Lower lobe of right lung (tissue), 2 donors: Measurements from ENCODE around the gene SART1. TPM values are rescaled to one million over a fixed set of nuclear protein-coding genes. Genes with fewer than 3 reads are reported as not detected.
A peak's percentile ranks its signal among the peaks of the same experiment; 100 is the strongest.

Experiments
- ATAC-seq, 2 donors: fragments of 200-7000 bp; cut with Tn5 transposase; one replicate each; pipeline ENCODE4 v1.9.1; 2020 to 2022; ENCODE audit warnings: mild to moderate bottlenecking in 2 of 2, moderate library complexity in 2 of 2
- DNase-seq: peaks from one replicate; pipeline ENCODE4 v3.0.0-alpha.2; 2020
- H3K27ac ChIP-seq: fragments of 200-600 bp; one replicate; pipeline ENCODE4 v1.8.0; 2022
- H3K27me3 ChIP-seq: fragments of 200-600 bp; one replicate; pipeline ENCODE4 v1.8.0; 2022; ENCODE audit warnings: low read depth
- H3K36me3 ChIP-seq: fragments of 200-600 bp; one replicate; pipeline ENCODE4 v1.8.0; 2022; ENCODE audit warnings: mild to moderate bottlenecking
- H3K4me1 ChIP-seq: fragments of 200-600 bp; one replicate; pipeline ENCODE4 v1.8.0; 2022
- H3K4me3 ChIP-seq: fragments of 200-600 bp; one replicate; pipeline ENCODE4 v1.8.0; 2022; ENCODE audit warnings: mild to moderate bottlenecking
- H3K9me3 ChIP-seq: fragments of 200-600 bp; one replicate; pipeline ENCODE4 v1.8.0; 2022
- intact Hi-C: fragments of 100-400 bp; cut with DNase I; formaldehyde crosslinking; loops from one replicate; pipeline ENCODE4 v1.11.0; 2022
- total RNA-seq: library from RNA; stranded (reverse); fragmentation: NEBNext Ultra II Directional; extraction: Animal tissue kit (Norgen Biotek cat#: 25700); gene quantifications from one replicate; pipeline ENCODE4 v1.2.1, GENCODE V29; 2021
- TF ChIP-seq, protein P1 (sequence below): fragments of 200-600 bp; IDR thresholded peaks from one replicate; pipeline ENCODE4 v1.8.0; 2022; ENCODE audit warnings: antibody characterized with exemption, mild to moderate bottlenecking
- donor health status: DM: no; HTN: yes; CAD: no; lungs with severe emphysema.

Gene SART1
- total RNA-seq, 1 donor from 2014 or later: 51.0 TPM

DNA sequence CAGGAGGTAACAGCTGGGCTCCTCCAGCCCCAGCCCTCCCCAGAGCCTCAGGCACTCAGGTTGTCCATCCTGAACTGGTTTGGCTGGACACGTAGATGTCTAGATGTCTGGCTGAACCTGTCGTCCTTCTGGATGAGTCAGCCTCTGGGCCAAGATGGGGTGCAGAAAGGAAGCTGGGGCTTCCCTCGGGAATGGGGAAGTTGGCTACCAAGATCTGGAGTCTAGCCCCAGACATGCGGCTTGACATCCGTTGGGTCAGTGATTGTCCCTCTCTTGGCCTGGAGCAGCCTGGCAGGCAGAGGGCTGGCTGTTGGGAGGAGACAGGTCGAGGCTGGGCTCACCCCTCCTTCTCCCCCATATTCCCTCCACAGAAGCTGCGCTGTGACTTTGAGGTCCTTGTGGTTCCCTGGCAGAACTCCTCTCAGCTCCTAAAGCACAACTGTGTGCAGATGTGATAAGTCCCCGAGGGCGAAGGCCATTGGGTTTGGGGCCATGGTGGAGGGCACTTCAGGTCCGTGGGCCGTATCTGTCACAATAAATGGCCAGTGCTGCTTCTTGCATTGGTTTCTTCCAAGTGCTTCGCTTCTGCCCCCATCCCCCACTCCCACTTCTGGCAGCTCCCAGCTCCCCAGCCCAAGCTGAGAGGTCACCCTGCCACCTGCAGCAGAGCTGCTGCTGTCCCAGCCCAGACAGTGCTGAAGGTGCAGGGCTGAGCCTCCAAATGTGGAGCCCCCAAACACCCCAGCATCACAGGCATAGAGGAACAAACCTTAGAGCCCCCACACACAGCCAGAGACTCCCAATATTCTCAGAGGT lies 51.6 kb downstream of the SART1 start:
- no peak for DNase-seq
- Histone ChIP-seq H3K36me3 (no peaks in the 10 kb centered on the region), H3K4me3 (no peak overlapping the region), H3K27ac (no peak overlapping the region), H3K4me1 (peaks cover 17% of the 10 kb centered on the region), H3K27me3 (peaks cover 22% of the 10 kb centered on the region), H3K9me3 (no peaks in the 10 kb centered on the region)
- intact Hi-C loops: no loop called here
- TF ChIP-seq, protein P1, sequence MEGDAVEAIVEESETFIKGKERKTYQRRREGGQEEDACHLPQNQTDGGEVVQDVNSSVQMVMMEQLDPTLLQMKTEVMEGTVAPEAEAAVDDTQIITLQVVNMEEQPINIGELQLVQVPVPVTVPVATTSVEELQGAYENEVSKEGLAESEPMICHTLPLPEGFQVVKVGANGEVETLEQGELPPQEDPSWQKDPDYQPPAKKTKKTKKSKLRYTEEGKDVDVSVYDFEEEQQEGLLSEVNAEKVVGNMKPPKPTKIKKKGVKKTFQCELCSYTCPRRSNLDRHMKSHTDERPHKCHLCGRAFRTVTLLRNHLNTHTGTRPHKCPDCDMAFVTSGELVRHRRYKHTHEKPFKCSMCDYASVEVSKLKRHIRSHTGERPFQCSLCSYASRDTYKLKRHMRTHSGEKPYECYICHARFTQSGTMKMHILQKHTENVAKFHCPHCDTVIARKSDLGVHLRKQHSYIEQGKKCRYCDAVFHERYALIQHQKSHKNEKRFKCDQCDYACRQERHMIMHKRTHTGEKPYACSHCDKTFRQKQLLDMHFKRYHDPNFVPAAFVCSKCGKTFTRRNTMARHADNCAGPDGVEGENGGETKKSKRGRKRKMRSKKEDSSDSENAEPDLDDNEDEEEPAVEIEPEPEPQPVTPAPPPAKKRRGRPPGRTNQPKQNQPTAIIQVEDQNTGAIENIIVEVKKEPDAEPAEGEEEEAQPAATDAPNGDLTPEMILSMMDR: no peak
- ATAC-seq: peak; percentile 7 to 9

DNA sequence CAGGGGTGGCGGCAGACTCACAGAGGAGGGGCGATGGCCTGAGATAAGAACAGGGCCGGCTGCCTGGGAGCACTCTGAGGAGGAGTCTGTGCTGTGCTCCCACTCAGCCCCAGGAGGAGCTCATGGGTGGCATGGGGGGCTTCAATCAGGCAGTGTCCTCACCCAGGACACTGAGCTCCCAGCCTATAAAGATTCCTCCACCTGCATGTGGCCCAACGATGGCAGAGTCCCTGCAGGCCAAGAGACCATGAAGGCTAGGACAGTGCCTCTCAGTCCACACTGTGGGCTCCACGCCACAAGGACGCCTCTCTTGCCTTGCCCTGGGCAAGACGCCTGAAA lies 52.2 kb downstream of the SART1 start:
- no peak for DNase-seq
- Histone ChIP-seq H3K4me3 (no peak overlapping the region), H3K9me3 (no peaks in the 10 kb centered on the region), H3K4me1 (peaks cover 17% of the 10 kb centered on the region), H3K27me3 (peaks cover 22% of the 10 kb centered on the region), H3K36me3 (no peaks in the 10 kb centered on the region), H3K27ac (no peak overlapping the region)
- TF ChIP-seq, protein P1: no peak
- ATAC-seq: no peak
- intact Hi-C loops: no loop called here

DNA sequence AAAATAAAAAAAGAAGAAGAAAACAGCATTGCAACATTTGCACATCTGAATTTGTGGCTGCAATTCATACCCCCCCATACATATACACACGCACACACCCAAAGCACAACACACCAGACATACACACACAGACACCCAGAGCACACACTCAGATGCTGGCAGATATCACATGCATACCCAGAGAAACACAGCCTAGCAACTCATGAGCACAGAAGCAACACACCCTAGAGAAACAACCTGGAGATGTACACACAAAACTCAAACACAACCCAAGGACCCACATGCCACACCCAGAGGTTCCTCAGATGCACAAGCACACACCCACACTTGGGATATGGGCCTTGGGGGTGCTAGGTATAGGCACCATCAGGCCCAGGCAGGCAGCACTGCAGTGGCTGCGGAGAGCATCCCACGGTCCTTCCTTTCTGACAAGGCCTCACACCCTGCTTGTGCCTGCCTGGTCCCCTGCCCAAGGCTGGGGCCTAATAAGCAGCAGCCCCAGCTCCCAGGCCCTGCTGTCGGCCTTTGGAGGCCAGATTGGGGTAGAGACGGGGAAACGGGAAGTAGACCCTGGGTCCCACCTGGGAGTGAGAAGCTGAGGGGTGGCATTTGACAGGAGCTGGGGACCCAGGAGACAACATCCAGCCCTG lies 53.4 kb downstream of the SART1 start:
- H3K27ac ChIP-seq: no peak overlapping the region
- H3K9me3 ChIP-seq: no peaks in the 10 kb centered on the region
- intact Hi-C loops: no loop called here
- H3K4me1 ChIP-seq: peaks cover 17% of the 10 kb centered on the region
- peaks cover 22% of the 10 kb centered on the region for H3K27me3 ChIP-seq
- TF ChIP-seq, protein P1: no peak
- ATAC-seq: no peak
- H3K4me3 ChIP-seq: no peak overlapping the region
- H3K36me3 ChIP-seq: no peaks in the 10 kb centered on the region
- no peak for DNase-seq

DNA sequence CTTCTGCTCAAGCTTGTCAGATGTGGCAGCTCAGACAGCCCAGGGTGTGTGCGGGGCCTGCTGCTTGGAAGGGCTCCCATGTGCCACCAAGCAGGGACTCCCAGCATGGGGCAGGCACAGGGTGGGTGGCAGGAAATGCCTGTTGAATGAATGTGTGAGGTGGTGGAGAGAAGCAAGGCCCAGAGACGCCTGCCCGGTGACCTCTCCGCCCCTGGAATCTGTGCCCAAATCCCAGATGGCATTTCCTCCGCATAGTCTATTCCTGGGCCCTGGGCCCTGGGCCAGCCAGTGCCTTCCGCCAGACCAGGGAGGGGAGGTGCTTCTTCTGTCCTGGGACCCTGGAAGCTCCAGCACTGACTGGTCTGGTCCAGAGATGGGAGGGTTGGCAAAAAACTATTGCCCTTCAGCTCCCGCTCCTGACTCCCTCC lies 53.9 kb downstream of the SART1 start:
- TF ChIP-seq, protein P1: no peak

DNA sequence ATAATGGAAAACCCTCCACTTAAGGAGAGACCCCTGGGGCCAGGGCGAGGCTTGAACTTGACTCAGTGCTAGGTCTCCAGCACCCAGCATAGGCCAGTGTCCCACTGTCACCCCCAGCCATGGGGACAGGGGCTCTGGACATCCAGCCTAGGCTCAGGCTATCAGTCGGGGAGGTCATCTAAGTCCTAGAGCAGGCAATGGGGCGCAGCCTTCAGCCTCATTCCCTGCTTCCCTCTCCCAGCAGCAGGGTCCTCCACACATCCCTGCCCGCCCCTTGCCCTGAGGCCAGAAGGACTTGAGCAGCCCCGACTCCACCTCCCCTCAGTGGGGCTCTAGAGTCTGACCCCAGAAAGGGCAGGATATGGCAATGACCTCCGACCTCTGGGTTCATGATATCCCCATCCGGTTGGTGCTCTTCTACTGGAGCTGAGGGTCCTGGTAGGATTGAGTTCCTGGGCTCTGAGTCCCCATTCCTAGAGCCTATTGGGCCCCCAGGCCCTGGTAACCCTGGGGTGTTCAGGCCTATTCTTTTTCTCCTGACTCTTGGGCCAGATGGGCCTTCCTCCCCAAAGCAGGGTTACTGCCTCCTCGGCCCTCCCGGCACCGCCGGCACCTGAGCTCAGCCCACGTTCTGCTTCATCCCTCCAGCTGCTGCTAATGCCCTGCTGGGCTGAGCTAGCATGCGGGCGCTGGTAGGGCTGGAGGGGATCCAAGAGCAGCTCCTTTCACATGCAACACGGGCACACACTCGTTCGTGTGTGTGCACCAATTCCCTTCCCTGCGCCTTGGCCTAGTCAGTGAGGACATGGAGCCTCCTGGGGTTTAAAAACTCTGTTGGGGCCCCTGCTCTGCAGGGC lies 54.6 kb downstream of the SART1 start:
- no peaks in the 10 kb centered on the region for H3K9me3 ChIP-seq
- intact Hi-C loops: no loop called here
- no peaks in the 10 kb centered on the region for H3K36me3 ChIP-seq
- H3K27ac ChIP-seq: no peak overlapping the region
- H3K27me3 ChIP-seq: peaks cover 22% of the 10 kb centered on the region
- TF ChIP-seq, protein P1: no peak
- peaks cover 17% of the 10 kb centered on the region for H3K4me1 ChIP-seq
- no peak for ATAC-seq
- DNase-seq: no peak
- H3K4me3 ChIP-seq: no peak overlapping the region

More for the DNA sequence above, 53.9 kb downstream of the SART1 start:
- no peak for DNase-seq
- no peak for ATAC-seq
- peaks cover 22% of the 10 kb centered on the region for H3K27me3 ChIP-seq
- H3K36me3 ChIP-seq: no peaks in the 10 kb centered on the region
- intact Hi-C loops: no loop called here
- peaks cover 17% of the 10 kb centered on the region for H3K4me1 ChIP-seq
- no peak overlapping the region for H3K27ac ChIP-seq
- no peak overlapping the region for H3K4me3 ChIP-seq
- no peaks in the 10 kb centered on the region for H3K9me3 ChIP-seq
